ENCODE results near the gene HIRA. TPM values are rescaled to one million over a fixed set of nuclear protein-coding genes. Genes with fewer than 3 reads are reported as not detected.
A peak's percentile ranks its signal among the peaks of the same experiment; 100 is the strongest.

The HIRA gene
- total and polyA plus RNA-seq, 9 of the 15 experiments (the other 6 are each of a cell fraction or from before 2014, with no cell fraction given): 0.96 to 132 (median 58.4) TPM

GRCh38 chr22:19291580-19292457 lies 139.7 kb downstream of the HIRA start, which contains the start of gene CLTCL1 (continued):
- TF ChIP-seq MBD1 (CRISPR knock-in tag; IDR thresholded peaks at IDR 0.05) (no peak; the same call in 1 of the 2 replicates), ZNF561 (CRISPR knock-in tag; conservative IDR thresholded peaks at IDR 0.05) (0 out of 2 replicates have a peak, but pooled peaks have one; percentile 21), BRD4 (IDR thresholded peaks at IDR 0.05) (no peak), ZNF408 (CRISPR knock-in tag; IDR thresholded peaks at IDR 0.05; ENCODE audit: low read depth) (no peak), GTF2F1 (IDR thresholded peaks at IDR 0.05; ENCODE audit: low read depth, low read length) (peak; percentile 52; the same call in 1 of the 2 replicates), ZNF507 (tag; conservative IDR thresholded peaks at IDR 0.05) (no peak), NFE2 (IDR thresholded peaks at IDR 0.05; ENCODE audit: low read depth) (no peak), CBX5 (IDR thresholded peaks at IDR 0.05; ENCODE audit: borderline replicate concordance, low read depth) (no peak; the same call in 1 of the 2 replicates), IRF2 (CRISPR knock-in tag; IDR thresholded peaks at IDR 0.05) (no peak)
- TF ChIP-seq, protein P1, sequence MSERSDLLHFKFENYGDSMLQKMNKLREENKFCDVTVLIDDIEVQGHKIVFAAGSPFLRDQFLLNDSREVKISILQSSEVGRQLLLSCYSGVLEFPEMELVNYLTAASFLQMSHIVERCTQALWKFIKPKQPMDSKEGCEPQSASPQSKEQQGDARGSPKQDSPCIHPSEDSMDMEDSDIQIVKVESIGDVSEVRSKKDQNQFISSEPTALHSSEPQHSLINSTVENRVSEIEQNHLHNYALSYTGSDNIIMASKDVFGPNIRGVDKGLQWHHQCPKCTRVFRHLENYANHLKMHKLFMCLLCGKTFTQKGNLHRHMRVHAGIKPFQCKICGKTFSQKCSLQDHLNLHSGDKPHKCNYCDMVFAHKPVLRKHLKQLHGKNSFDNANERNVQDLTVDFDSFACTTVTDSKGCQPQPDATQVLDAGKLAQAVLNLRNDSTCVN (CRISPR knock-in tag; IDR thresholded peaks at IDR 0.05): peak; percentile 85; the same call in 1 of the 2 replicates
- TF ChIP-seq, protein P2, sequence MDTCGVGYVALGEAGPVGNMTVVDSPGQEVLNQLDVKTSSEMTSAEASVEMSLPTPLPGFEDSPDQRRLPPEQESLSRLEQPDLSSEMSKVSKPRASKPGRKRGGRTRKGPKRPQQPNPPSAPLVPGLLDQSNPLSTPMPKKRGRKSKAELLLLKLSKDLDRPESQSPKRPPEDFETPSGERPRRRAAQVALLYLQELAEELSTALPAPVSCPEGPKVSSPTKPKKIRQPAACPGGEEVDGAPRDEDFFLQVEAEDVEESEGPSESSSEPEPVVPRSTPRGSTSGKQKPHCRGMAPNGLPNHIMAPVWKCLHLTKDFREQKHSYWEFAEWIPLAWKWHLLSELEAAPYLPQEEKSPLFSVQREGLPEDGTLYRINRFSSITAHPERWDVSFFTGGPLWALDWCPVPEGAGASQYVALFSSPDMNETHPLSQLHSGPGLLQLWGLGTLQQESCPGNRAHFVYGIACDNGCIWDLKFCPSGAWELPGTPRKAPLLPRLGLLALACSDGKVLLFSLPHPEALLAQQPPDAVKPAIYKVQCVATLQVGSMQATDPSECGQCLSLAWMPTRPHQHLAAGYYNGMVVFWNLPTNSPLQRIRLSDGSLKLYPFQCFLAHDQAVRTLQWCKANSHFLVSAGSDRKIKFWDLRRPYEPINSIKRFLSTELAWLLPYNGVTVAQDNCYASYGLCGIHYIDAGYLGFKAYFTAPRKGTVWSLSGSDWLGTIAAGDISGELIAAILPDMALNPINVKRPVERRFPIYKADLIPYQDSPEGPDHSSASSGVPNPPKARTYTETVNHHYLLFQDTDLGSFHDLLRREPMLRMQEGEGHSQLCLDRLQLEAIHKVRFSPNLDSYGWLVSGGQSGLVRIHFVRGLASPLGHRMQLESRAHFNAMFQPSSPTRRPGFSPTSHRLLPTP (IDR thresholded peaks at IDR 0.05; ENCODE audit: borderline replicate concordance, extremely low read depth, insufficient read length): no peak
